Endothelial cell (in vitro differentiated cells): Measurements from ENCODE around the gene HGFAC. TPM values are rescaled to one million over a fixed set of nuclear protein-coding genes. Genes with fewer than 3 reads are reported as not detected.
"Not testable (repeated sequence)": the region's sequence is repeated elsewhere in the genome, so short reads cannot be mapped to it uniquely, and the experiment has no call there.

Experiments
- DNase-seq: peaks from one replicate; pipeline ENCODE4 v3.0.0; 2021; ENCODE audit warnings: low spot score
- H3K27ac Mint-ChIP-seq: one replicate; pipeline ENCODE4 v1.8.0; 2021; ENCODE audit warnings: mixed read lengths, inconsistent platforms; ENCODE audit not compliant: unreplicated experiment
- H3K27me3 Mint-ChIP-seq: one replicate; pipeline ENCODE4 v1.8.0; 2021; ENCODE audit warnings: mild to moderate bottlenecking, moderate library complexity, mixed read lengths, inconsistent platforms; ENCODE audit not compliant: unreplicated experiment
- H3K36me3 Mint-ChIP-seq: one replicate; pipeline ENCODE4 v1.8.0; 2021; ENCODE audit warnings: mild to moderate bottlenecking, low read depth, mixed read lengths, inconsistent platforms; ENCODE audit not compliant: unreplicated experiment
- H3K4me1 Mint-ChIP-seq: one replicate; pipeline ENCODE4 v1.8.0; 2021; ENCODE audit warnings: mild to moderate bottlenecking, mixed read lengths, inconsistent platforms; ENCODE audit not compliant: unreplicated experiment
- H3K4me3 Mint-ChIP-seq: one replicate; pipeline ENCODE4 v1.8.0; 2021; ENCODE audit warnings: mild to moderate bottlenecking, mixed read lengths, inconsistent platforms; ENCODE audit not compliant: unreplicated experiment
- H3K9me3 Mint-ChIP-seq: one replicate; pipeline ENCODE4 v1.8.0; 2021; ENCODE audit warnings: mixed read lengths, inconsistent platforms; ENCODE audit not compliant: unreplicated experiment
- CTCF ChIP-seq: fragments of 200-600 bp; sonication (generic); IDR thresholded peaks from one replicate; pipeline ENCODE4 v1.5.0; 2021; ENCODE audit warnings: antibody characterized with exemption; ENCODE audit not compliant: unreplicated experiment
- total RNA-seq: library from RNA; stranded (reverse); fragmentation: NEBNext Ultra II Directional; extraction: Animal tissue kit (Norgen Biotek cat#: 25700); gene quantifications from one replicate; pipeline ENCODE4 v1.2.1, GENCODE V29; 2021; ENCODE audit not compliant: unreplicated experiment

HGFAC gene
- total RNA-seq, 1 donor from 2014 or later, result 2.4 TPM

- Mint-ChIP-seq H3K27me3 (peaks cover 6% of the 10 kb centered on the region), H3K4me1 (no peaks in the 10 kb centered on the region), H3K4me3 (no peak overlapping the region), H3K36me3 (peaks cover 9% of the 10 kb centered on the region), H3K9me3 (peaks cover 3% of the 10 kb centered on the region), H3K27ac (no peak overlapping the region)
- no peak for TF ChIP-seq CTCF
- no peak for DNase-seq
Measured at GRCh38 chr4:3458371-3458770, 16.6 kb downstream of the HGFAC start.

GRCh38 chr4:3459156-3459555, 17.4 kb downstream of the HGFAC start:
- not testable (repeated sequence) for DNase-seq, H3K9me3 Mint-ChIP-seq, H3K4me3 Mint-ChIP-seq, H3K27ac Mint-ChIP-seq, H3K27me3 Mint-ChIP-seq, H3K4me1 Mint-ChIP-seq, H3K36me3 Mint-ChIP-seq

GRCh38 chr4:3460926-3461325, 19.2 kb downstream of the HGFAC start:
- TF ChIP-seq CTCF, result no peak
- Mint-ChIP-seq H3K9me3 (no peaks in the 10 kb centered on the region), H3K27ac (no peak overlapping the region), H3K4me3 (no peak overlapping the region), H3K4me1 (peaks cover 4% of the 10 kb centered on the region), H3K36me3 (no peaks in the 10 kb centered on the region), H3K27me3 (peaks cover 6% of the 10 kb centered on the region)
- DNase-seq, result no peak

GRCh38 chr4:3461515-3462291, 19.9 kb downstream of the HGFAC start:
- TF ChIP-seq CTCF, result no peak
- Mint-ChIP-seq H3K36me3 (no peaks in the 10 kb centered on the region), H3K4me1 (peaks cover 4% of the 10 kb centered on the region), H3K27ac (no peak overlapping the region), H3K27me3 (peaks cover 8% of the 10 kb centered on the region), H3K9me3 (no peaks in the 10 kb centered on the region), H3K4me3 (no peak overlapping the region)
- no peak for DNase-seq

- Mint-ChIP-seq H3K27ac (no peak overlapping the region), H3K27me3 (peaks cover 8% of the 10 kb centered on the region), H3K9me3 (no peaks in the 10 kb centered on the region), H3K36me3 (no peaks in the 10 kb centered on the region), H3K4me1 (peaks cover 4% of the 10 kb centered on the region), H3K4me3 (no peak overlapping the region)
- TF ChIP-seq CTCF, result no peak
- DNase-seq, result no peak
Measured at GRCh38 chr4:3462321-3462789, 20.6 kb downstream of the HGFAC start.
